ENCODE results near the gene ZC3H12D. TPM values are rescaled to one million over a fixed set of nuclear protein-coding genes. Genes with fewer than 3 reads are reported as not detected.
A peak's percentile ranks its signal among the peaks of the same experiment; 100 is the strongest.
"Not testable (repeated sequence)": the region's sequence is repeated elsewhere in the genome, so short reads cannot be mapped to it uniquely, and the experiment has no call there.

Gene ZC3H12D
- total and polyA plus RNA-seq, 7 donors: 0.71 to 9.2 (median 3.6) TPM

DNA sequence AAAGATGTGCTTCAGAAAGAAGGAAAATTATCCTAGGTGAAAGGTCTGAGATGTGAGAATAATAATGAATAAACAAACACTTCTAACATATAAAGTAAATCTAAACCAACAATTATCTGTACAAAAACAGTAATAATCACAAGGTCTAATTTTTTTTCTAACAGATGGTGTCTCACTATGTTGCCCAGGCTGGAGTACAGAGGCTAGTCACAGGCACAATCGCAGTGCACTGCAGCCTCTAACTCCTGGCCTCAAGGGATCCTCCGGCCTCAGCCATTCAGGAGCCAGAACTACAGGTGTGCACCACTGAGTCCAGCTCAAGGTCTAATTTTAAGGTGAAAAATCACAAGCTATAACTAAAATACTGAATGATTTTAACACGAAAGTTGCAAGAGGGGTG, 17.0 kb upstream of the ZC3H12D start:
- Histone ChIP-seq H3K36me3 (peaks cover 0 to 15% (median 0%) of the 10 kb centered on the region in 4 donors), H3K27ac (no peak overlapping the region), H3K4me3 (no peak overlapping the region), H3K4me1 (peaks cover 0 to 4% (median 0%) of the 10 kb centered on the region in 4 donors), H3K27me3 (no peaks in the 10 kb centered on the region), H3K9me3 (no peaks in the 10 kb centered on the region)
- no peak for DNase-seq
- 94 to 96% methylated on average over 3 of the region's 3 CpGs for WGBS, 2 donors
- no peak for TF ChIP-seq POLR2A (IDR thresholded peaks at IDR 0.05)
- TF ChIP-seq POLR2AphosphoS5 (IDR thresholded peaks at IDR 0.05): no peak
- TF ChIP-seq, protein P1, sequence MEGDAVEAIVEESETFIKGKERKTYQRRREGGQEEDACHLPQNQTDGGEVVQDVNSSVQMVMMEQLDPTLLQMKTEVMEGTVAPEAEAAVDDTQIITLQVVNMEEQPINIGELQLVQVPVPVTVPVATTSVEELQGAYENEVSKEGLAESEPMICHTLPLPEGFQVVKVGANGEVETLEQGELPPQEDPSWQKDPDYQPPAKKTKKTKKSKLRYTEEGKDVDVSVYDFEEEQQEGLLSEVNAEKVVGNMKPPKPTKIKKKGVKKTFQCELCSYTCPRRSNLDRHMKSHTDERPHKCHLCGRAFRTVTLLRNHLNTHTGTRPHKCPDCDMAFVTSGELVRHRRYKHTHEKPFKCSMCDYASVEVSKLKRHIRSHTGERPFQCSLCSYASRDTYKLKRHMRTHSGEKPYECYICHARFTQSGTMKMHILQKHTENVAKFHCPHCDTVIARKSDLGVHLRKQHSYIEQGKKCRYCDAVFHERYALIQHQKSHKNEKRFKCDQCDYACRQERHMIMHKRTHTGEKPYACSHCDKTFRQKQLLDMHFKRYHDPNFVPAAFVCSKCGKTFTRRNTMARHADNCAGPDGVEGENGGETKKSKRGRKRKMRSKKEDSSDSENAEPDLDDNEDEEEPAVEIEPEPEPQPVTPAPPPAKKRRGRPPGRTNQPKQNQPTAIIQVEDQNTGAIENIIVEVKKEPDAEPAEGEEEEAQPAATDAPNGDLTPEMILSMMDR (IDR thresholded peaks at IDR 0.05): no peak
- TF ChIP-seq EP300 (IDR thresholded peaks at IDR 0.05): no peak
- intact Hi-C loops (cut with DNase I): no loop called here

- Histone ChIP-seq H3K27ac (no peak overlapping the region), H3K36me3 (peaks cover 0 to 15% (median 0%) of the 10 kb centered on the region in 4 donors), H3K4me1 (peaks cover 0 to 4% (median 0%) of the 10 kb centered on the region in 4 donors), H3K9me3 (no peaks in the 10 kb centered on the region), H3K4me3 (no peak overlapping the region), H3K27me3 (no peaks in the 10 kb centered on the region)
- 91 to 99% methylated on average over 1 of the region's 1 CpG for whole genome bisulfite sequencing, 2 donors
- intact Hi-C loops (cut with DNase I): no loop called here
- no peak for DNase-seq
- TF ChIP-seq POLR2A (IDR thresholded peaks at IDR 0.05) (no peak), EP300 (IDR thresholded peaks at IDR 0.05) (no peak), POLR2AphosphoS5 (IDR thresholded peaks at IDR 0.05) (no peak)
- TF ChIP-seq, protein P1 (IDR thresholded peaks at IDR 0.05): no peak
These were observed 16.4 kb upstream of the ZC3H12D start for GRCh38 chr6:149501201-149501600.

DNA sequence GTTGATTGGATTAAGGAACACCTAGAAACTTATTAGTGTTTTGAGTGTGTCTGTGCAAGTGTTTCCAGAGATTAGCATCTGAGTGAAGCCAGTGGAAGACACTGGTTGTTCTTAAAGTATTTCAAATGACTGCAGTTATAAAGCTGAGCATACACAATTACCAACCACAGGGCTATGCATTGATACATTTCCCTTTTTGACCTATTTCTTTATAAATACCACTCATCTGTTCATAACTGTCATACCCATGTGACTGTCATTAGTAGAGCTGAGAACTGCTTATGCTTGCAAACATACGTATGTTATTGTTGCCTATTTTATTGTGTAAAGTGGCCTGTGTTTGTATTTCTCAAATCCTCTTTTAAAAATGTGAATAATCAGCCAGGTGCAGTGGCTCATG, 15.3 kb upstream of the ZC3H12D start:
- peaks cover 0 to 7% (median 0%) of the 10 kb centered on the region in 4 donors for H3K36me3 ChIP-seq
- 72 to 76% methylated on average over 1 of the region's 1 CpG for WGBS, 2 donors
- intact Hi-C loops (cut with DNase I): no loop called here
- peaks cover 0 to 4% (median 0%) of the 10 kb centered on the region in 4 donors for H3K4me1 ChIP-seq
- no peaks in the 10 kb centered on the region for H3K27me3 ChIP-seq
- no peak overlapping the region for H3K4me3 ChIP-seq
- TF ChIP-seq, protein P1 (IDR thresholded peaks at IDR 0.05): no peak
- TF ChIP-seq POLR2AphosphoS5 (IDR thresholded peaks at IDR 0.05): peak in 1 of 4 donors; percentile 7
- TF ChIP-seq EP300 (IDR thresholded peaks at IDR 0.05): no peak
- no peak for TF ChIP-seq POLR2A (IDR thresholded peaks at IDR 0.05)
- no peak overlapping the region for H3K27ac ChIP-seq
- DNase-seq: no peak
- H3K9me3 ChIP-seq: no peaks in the 10 kb centered on the region

GRCh38 chr6:149499066-149499465, 14.3 kb upstream of the ZC3H12D start:
- no peak for DNase-seq
- Histone ChIP-seq H3K27me3 (no peaks in the 10 kb centered on the region), H3K4me3 (no peak overlapping the region), H3K27ac (peak overlapping the region in 1 of 4 donors; percentile 22), H3K36me3 (no peaks in the 10 kb centered on the region), H3K9me3 (no peaks in the 10 kb centered on the region), H3K4me1 (peaks cover 0 to 4% (median 0%) of the 10 kb centered on the region in 4 donors)
- intact Hi-C loops (cut with DNase I): no loop called here
- TF ChIP-seq POLR2AphosphoS5 (IDR thresholded peaks at IDR 0.05) (peak in 1 of 4 donors; percentile 14), POLR2A (IDR thresholded peaks at IDR 0.05) (no peak)
- 11 to 55% methylated on average over 3 of the region's 3 CpGs for WGBS, 2 donors

GRCh38 chr6:149497365-149497764, 12.6 kb upstream of the ZC3H12D start:
- H3K27me3 ChIP-seq: no peaks in the 10 kb centered on the region
- H3K4me1 ChIP-seq: peaks cover 0 to 4% (median 0%) of the 10 kb centered on the region in 4 donors
- WGBS, 2 donors: 93 to 94% methylated on average over 2 of the region's 2 CpGs
- H3K36me3 ChIP-seq: no peaks in the 10 kb centered on the region
- intact Hi-C loops (cut with DNase I): no loop called here
- no peaks in the 10 kb centered on the region for H3K9me3 ChIP-seq
- DNase-seq: no peak
- no peak overlapping the region for H3K4me3 ChIP-seq
- no peak overlapping the region for H3K27ac ChIP-seq
- TF ChIP-seq POLR2AphosphoS5 (IDR thresholded peaks at IDR 0.05) (no peak), EP300 (IDR thresholded peaks at IDR 0.05) (no peak), POLR2A (IDR thresholded peaks at IDR 0.05) (no peak)
- TF ChIP-seq, protein P1 (IDR thresholded peaks at IDR 0.05): no peak

- H3K4me1 ChIP-seq; intact Hi-C loops (cut with DNase I); H3K4me3 ChIP-seq; H3K36me3 ChIP-seq; DNase-seq; H3K9me3 ChIP-seq; H3K27me3 ChIP-seq; H3K27ac ChIP-seq: not testable (repeated sequence)
- 24 to 72% methylated on average over 6 of the region's 6 CpGs for WGBS, 2 donors
These were observed 11.8 kb upstream of the ZC3H12D start for GRCh38 chr6:149496597-149496996.

DNA sequence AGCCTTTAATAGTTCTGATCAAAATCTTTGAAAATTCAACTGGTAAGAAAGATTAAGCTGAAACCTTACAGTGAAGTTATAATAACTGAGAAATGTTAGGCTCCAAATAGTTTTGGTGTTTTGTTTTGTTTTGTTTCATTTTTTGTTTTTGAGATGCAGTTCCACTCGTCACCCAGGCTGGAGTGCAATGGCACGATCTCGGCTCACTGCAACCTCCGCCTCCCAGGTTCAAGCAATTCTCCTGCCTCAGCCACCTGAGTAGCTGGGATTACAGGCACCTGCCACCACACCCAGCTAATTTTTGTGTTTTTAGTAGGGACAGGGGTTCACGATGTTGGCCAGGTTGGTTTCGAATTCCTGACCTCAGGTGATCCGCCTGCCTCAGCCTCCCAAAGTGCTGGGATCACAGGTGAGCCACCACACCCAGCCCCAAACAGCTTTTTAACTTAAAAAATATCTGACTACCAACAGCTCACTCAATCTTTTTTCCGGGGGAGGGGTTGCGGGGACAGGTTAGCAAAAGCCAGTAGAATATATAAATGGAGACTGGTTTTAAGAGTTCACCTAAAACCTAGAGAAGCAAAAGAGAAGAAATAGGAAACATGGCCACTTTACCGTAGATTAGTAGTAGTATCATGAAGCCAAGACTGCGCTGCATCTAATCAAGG, 10.7 kb upstream of the ZC3H12D start:
- H3K27ac ChIP-seq; DNase-seq; H3K27me3 ChIP-seq; H3K4me3 ChIP-seq; H3K36me3 ChIP-seq; intact Hi-C loops (cut with DNase I); H3K4me1 ChIP-seq; H3K9me3 ChIP-seq: not testable (repeated sequence)
- WGBS, 2 donors: 71 to 86% methylated on average over 11 of the region's 11 CpGs

GRCh38 chr6:149494810-149495209, 10.0 kb upstream of the ZC3H12D start:
- H3K4me1 ChIP-seq; DNase-seq; H3K27ac ChIP-seq; H3K36me3 ChIP-seq; H3K27me3 ChIP-seq; H3K9me3 ChIP-seq; H3K4me3 ChIP-seq; intact Hi-C loops (cut with DNase I): not testable (repeated sequence)
- 64 to 89% methylated on average over 4 of the region's 4 CpGs for whole genome bisulfite sequencing, 2 donors

All from sigmoid colon (tissue), 7 donors.